Endodermal cell (in vitro differentiated cells): ENCODE results near the gene CNTRL. TPM values are rescaled to one million over a fixed set of nuclear protein-coding genes. Genes with fewer than 3 reads are reported as not detected.
A peak's percentile ranks its signal among the peaks of the same experiment; 100 is the strongest.
"Not testable (repeated sequence)": the region's sequence is repeated elsewhere in the genome, so short reads cannot be mapped to it uniquely, and the experiment has no call there.

Experiments used
- DNase-seq: peaks from one replicate; pipeline ENCODE4 v3.0.0-alpha.2; 2017
- H3K27ac ChIP-seq: 2 replicates; pipeline ENCODE4 v1.5.1; 2013; ENCODE audit warnings: mild to moderate bottlenecking, low read depth, low read length, moderate library complexity
- H3K27me3 ChIP-seq: 2 replicates; pipeline ENCODE4 v1.6.1; 2013; ENCODE audit warnings: mild to moderate bottlenecking, low read length, moderate library complexity; ENCODE audit not compliant: insufficient read depth, control insufficient read depth, poor library complexity, severe bottlenecking
- H3K36me3 ChIP-seq: 2 replicates; pipeline ENCODE4 v1.7.0; 2013; ENCODE audit warnings: mild to moderate bottlenecking, low read length, moderate library complexity; ENCODE audit not compliant: control insufficient read depth, insufficient read depth
- H3K4me1 ChIP-seq: one replicate; pipeline ENCODE4 v1.7.0; 2013; ENCODE audit warnings: low read length; ENCODE audit not compliant: control insufficient read depth, insufficient read depth
- H3K4me3 ChIP-seq: 2 replicates; pipeline ENCODE4 v1.5.1; 2013; ENCODE audit warnings: mild to moderate bottlenecking, low read length, moderate library complexity
- H3K9ac ChIP-seq: 2 replicates; pipeline ENCODE4 v1.6.1; 2013; ENCODE audit warnings: mild to moderate bottlenecking, low read length, moderate library complexity; ENCODE audit not compliant: poor library complexity, severe bottlenecking; ENCODE audit errors: extremely low read depth
- H3K9me3 ChIP-seq: 2 replicates; pipeline ENCODE4 v1.6.1; 2013; ENCODE audit warnings: mild to moderate bottlenecking, low read length, moderate library complexity; ENCODE audit not compliant: control insufficient read depth
- H3K27ac Mint-ChIP-seq: 2 replicates; pipeline ENCODE4 v1.8.0; 2020; ENCODE audit warnings: mixed read lengths
- H3K27me3 Mint-ChIP-seq: 2 replicates; pipeline ENCODE4 v1.8.0; 2021; ENCODE audit warnings: mild to moderate bottlenecking, mixed read lengths; ENCODE audit not compliant: insufficient read depth
- H3K36me3 Mint-ChIP-seq: 2 replicates; pipeline ENCODE4 v1.8.0; 2020; ENCODE audit warnings: low read depth, mixed read lengths
- H3K4me1 Mint-ChIP-seq: 2 replicates; pipeline ENCODE4 v1.8.0; 2020; ENCODE audit warnings: mixed read lengths
- H3K4me3 Mint-ChIP-seq: 2 replicates; pipeline ENCODE4 v1.8.0; 2020; ENCODE audit warnings: mild to moderate bottlenecking, moderate library complexity, mixed read lengths
- H3K9me3 Mint-ChIP-seq: 2 replicates; pipeline ENCODE4 v1.8.0; 2020; ENCODE audit warnings: mild to moderate bottlenecking, mixed read lengths
- CTCF ChIP-seq: fragments of 200-600 bp; sonication (generic); conservative IDR thresholded peaks from 2 replicates; pipeline ENCODE4 v1.5.0; 2021; ENCODE audit warnings: antibody characterized with exemption, mild to moderate bottlenecking
- WGBS, 2 experiments: methylation state at CpG; one replicate each; pipeline versions ENCODE4 v1.1.5 to v1.1.7; 2013; ENCODE audit warnings: missing lambda C conversion rate in 2 of 2, mixed read lengths in 1 of 2; ENCODE audit not compliant: insufficient coverage in 1 of 2, insufficient read length in 1 of 2; 5-methylcytosine and 5-hydroxymethylcytosine counted together
- total RNA-seq, 2 donors: library from RNA; stranded (reverse); fragmentation: NEBNext Ultra II Directional in 1 of 2; extraction: Animal tissue kit (Norgen Biotek cat#: 25700) in 1 of 2; gene quantifications; 2 replicates in 1 of 2; 3 replicates in 1 of 2; pipeline ENCODE4 v1.2.1, GENCODE V29; 2021

Gene CNTRL
- total RNA-seq, 2 donors from 2014 or later: 18.0 to 21.0 TPM

DNA sequence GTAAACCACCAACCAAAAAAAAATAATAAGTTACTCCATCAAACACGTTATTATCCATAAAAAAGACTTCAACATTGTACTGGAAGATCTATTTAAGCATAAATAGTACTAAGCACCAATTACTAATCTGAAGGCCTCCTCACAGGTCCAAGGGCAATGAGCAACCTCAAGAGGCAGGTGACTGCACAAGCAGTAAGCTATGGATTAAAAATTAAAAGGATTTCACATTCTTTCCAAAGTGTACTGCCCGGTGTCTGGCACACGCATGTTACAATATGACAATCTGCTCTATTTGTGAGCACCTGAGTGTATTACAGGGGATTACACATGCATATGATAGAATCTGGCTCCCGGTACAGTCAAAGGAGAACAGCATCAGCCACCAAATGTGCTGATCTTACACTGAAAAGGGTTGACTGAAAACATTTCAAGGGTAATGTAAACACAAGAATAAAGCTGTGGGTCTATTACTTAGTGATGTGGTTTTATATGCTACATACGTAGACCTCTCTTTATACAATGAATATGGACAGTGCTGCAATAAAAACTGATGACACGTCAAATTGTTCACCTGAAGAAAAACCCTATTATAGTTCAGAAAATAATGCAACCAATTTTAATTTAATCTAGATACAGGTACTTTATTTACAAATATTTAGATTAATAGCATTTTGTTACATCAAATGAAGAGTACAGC lies 104.1 kb downstream of the CNTRL start:
- no peaks in the 10 kb centered on the region for H3K27me3 ChIP-seq
- no peak overlapping the region for H3K4me3 Mint-ChIP-seq
- TF ChIP-seq CTCF: no peak
- peaks cover 63% of the 10 kb centered on the region for H3K36me3 ChIP-seq
- no peak overlapping the region for H3K4me3 ChIP-seq
- WGBS, 2 experiments: 85 to 94% methylated on average over 4 to 6 of the region's 6 CpGs
- DNase-seq: no peak
- H3K4me1 ChIP-seq: no peaks in the 10 kb centered on the region
- H3K27ac Mint-ChIP-seq: no peak overlapping the region
- no peak overlapping the region for H3K9ac ChIP-seq
- peaks cover 8% of the 10 kb centered on the region for H3K4me1 Mint-ChIP-seq
- H3K27me3 Mint-ChIP-seq: no peaks in the 10 kb centered on the region
- H3K9me3 ChIP-seq: no peaks in the 10 kb centered on the region
- no peak overlapping the region for H3K27ac ChIP-seq
- no peaks in the 10 kb centered on the region for H3K9me3 Mint-ChIP-seq
- peaks cover 42% of the 10 kb centered on the region for H3K36me3 Mint-ChIP-seq

DNA sequence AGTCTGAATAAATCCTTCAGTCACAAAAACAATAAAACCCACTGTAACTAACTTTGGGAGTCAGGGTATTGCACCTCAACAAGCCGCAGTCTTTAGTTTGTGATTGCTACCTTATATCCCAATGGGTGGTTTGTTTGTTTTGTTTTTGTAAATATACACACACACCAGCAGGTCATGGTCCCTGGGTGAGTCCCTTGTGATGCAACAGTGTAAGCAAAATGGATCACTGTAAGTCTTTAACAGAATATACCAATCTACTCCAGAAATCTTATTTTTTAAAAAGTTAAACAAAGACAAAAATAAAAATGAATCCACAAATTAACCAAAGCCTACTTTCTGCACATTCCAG lies 104.6 kb downstream of the CNTRL start:
- H3K27ac Mint-ChIP-seq, H3K4me1 ChIP-seq, H3K27ac ChIP-seq, DNase-seq, H3K4me3 ChIP-seq, H3K27me3 ChIP-seq, H3K9me3 Mint-ChIP-seq, H3K4me1 Mint-ChIP-seq, H3K4me3 Mint-ChIP-seq, H3K27me3 Mint-ChIP-seq, H3K9ac ChIP-seq, H3K9me3 ChIP-seq: not testable (repeated sequence)
- no CpG with 5 or more reads among the region's 1 CpG for WGBS, 2 experiments
- peaks cover 66% of the 10 kb centered on the region for H3K36me3 ChIP-seq
- peaks cover 40% of the 10 kb centered on the region for H3K36me3 Mint-ChIP-seq

DNA sequence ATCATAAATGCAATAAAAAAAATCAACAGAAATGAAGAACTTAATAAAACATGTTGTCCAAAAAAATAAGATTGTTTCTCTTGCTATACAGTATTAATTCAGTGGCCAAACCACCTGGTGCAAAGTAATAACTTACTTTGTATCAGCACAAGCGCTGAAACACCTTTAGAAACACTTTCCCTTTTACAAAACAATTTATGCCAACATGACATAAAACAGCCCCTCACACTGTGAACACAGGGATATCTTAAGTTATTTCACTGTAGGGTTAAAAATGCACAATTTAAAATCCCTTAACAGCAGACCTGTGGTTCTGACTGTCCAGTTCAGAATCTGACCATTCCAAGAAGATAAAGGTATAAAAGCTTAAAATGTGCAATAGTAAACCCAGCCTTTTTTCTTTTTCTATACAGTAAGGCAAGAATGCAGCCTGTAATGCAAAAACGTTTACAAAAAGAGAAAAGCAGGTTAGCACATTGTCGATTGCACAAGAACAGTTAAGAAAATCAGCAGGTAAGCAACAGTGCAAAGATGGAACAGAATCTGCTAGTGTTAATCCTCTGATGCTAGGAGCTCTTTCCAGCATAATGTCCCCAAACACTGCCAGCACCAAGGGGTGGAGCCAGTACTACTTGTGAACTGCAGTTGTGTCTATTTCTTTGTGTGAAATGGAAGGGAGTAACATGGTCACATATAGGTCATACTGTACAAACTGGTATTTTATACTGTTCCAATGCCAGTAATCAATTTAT lies 105.4 kb downstream of the CNTRL start:
- no peaks in the 10 kb centered on the region for H3K27me3 ChIP-seq
- no peak for TF ChIP-seq CTCF
- H3K36me3 ChIP-seq: peaks cover 68% of the 10 kb centered on the region
- DNase-seq: no peak
- no peak overlapping the region for H3K27ac ChIP-seq
- no peak overlapping the region for H3K4me3 ChIP-seq
- no peaks in the 10 kb centered on the region for H3K4me1 ChIP-seq
- Mint-ChIP-seq H3K9me3 (no peaks in the 10 kb centered on the region), H3K36me3 (peaks cover 36% of the 10 kb centered on the region), H3K4me1 (peaks cover 12% of the 10 kb centered on the region), H3K4me3 (no peak overlapping the region), H3K27me3 (no peaks in the 10 kb centered on the region), H3K27ac (peak overlapping the region; percentile 52)
- 85 to 92% methylated on average over 2 to 3 of the region's 3 CpGs for WGBS, 2 experiments
- no peak overlapping the region for H3K9ac ChIP-seq
- H3K9me3 ChIP-seq: no peaks in the 10 kb centered on the region
